Panc1 (cell line): ENCODE data around the gene MED25.

Experiments used
- CTCF ChIP-seq: fragments of 450-650 bp; IDR thresholded peaks from 2 replicates; pipeline ENCODE4 v1.5.1; 2017; ENCODE audit warnings: mild to moderate bottlenecking
- POLR2AphosphoS5 ChIP-seq: IDR thresholded peaks from 2 replicates; pipeline ENCODE4 v1.6.1; 2012; ENCODE audit warnings: mild to moderate bottlenecking, low read depth, low read length, moderate library complexity
- REST ChIP-seq, 2 experiments: IDR thresholded peaks; 2 replicates each; pipeline ENCODE4 v1.6.1; 2011 to 2012; ENCODE audit warnings: low read depth in 2 of 2, control low read depth in 1 of 2, low read length in 1 of 2, mild to moderate bottlenecking in 1 of 2, moderate library complexity in 1 of 2; ENCODE audit not compliant: insufficient read depth in 1 of 2
- TCF7L2 ChIP-seq: IDR thresholded peaks from 2 replicates; pipeline ENCODE4 v1.6.1; 2011; ENCODE audit warnings: mild to moderate bottlenecking, low read depth, low read length, inconsistent platforms

DNA sequence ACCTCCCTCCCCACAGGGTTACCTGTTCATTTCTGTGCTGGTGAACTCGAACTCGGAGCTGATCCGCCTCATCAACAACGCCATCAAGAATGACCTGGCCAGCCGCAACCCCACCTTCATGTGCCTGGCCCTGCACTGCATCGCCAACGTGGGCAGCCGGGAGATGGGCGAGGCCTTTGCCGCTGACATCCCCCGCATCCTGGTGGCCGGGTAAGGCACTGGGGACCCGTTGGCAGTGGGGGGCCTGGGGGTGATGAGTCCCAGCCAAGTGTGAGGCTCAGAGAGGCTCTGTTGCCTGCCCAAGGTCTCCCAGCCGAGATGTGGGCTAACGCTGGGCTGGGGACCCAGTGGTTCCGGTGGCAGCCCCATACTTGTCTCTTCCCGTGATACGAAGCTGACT lies 35.6 kb upstream of the MED25 start:
- TF ChIP-seq CTCF (no peak), POLR2AphosphoS5 (no peak), TCF7L2 (no peak), REST (IDR thresholded peaks at IDR 0.05; ENCODE audit: insufficient read depth in 1 of 2, low read depth in 2 of 2, low read length in 1 of 2) (no peak)
